HCT116 (cell line): Measurements from ENCODE around the gene HHATL. TPM values are rescaled to one million over a fixed set of nuclear protein-coding genes. Genes with fewer than 3 reads are reported as not detected.

Source experiments
- ATAC-seq: fragments of 200-7000 bp; cut with Tn5 transposase; 2 replicates; pipeline ENCODE4 v1.9.1; 2020; ENCODE audit warnings: mild to moderate bottlenecking, moderate library complexity
- BruUV-seq: library from RNA; stranded (reverse); fragments of 400-500 nt; replicated peaks from 2 replicates; lab custom pipeline; 2021; lab: Mats Ljungman, UMichigan
- CTCF ChIA-PET: fragments of 300-600 bp; sonication (Branson Sonifier 250); formaldehyde crosslinking; loops from one replicate; lab custom pipeline; 2021; ENCODE audit warnings: antibody characterized with exemption; lab: Charles Lee
- POLR2A ChIA-PET: fragments of 300-600, 350-600 bp; sonication (Branson Sonifier 250); formaldehyde crosslinking; loops from one replicate; lab custom pipeline; 2021; ENCODE audit warnings: antibody characterized with exemption; lab: Charles Lee
- RAD21 ChIA-PET, 2 experiments: fragments of 300-600 bp; sonication (Branson Sonifier 250); formaldehyde crosslinking; loops; one replicate each; lab custom pipeline; 2023; ENCODE audit warnings: low total read pairs in 2 of 2; ENCODE audit not compliant: uncharacterized antibody in 2 of 2, unreplicated experiment in 2 of 2, low non-redundant PET in 1 of 2; lab: Charles Lee
- DNase-seq: peaks from one replicate; pipeline ENCODE4 v3.0.0-alpha.2; 2010; ENCODE audit warnings: low read depth, low spot score
- H2AFZ ChIP-seq: fragments of 200-600 bp; shearing (Covaris generic), sonication (generic); 2 replicates; pipeline ENCODE4 v1.6.1; 2017; ENCODE audit warnings: low read depth, mixed run types, mixed read lengths, antibody characterized with exemption, low read length; ENCODE audit not compliant: poor library complexity, severe bottlenecking
- H3K27ac ChIP-seq: 2 replicates; pipeline ENCODE4 v1.5.1; 2012; ENCODE audit warnings: low read depth, low read length
- H3K27me3 ChIP-seq: fragments of 200-600 bp; sonication (generic); 2 replicates; pipeline ENCODE4 v1.6.1; 2016; ENCODE audit warnings: mixed run types, low read length, mixed read lengths; ENCODE audit not compliant: insufficient read depth
- H3K36me3 ChIP-seq, 2 experiments: fragments of 200-500 bp in 1 of 2; fragments of 200-600 bp in 1 of 2; sonication (Bioruptor generic) in 1 of 2; sonication (generic) in 1 of 2; 2 replicates each; pipeline versions ENCODE4 v1.5.1 to v1.6.1; 2014 to 2016; ENCODE audit warnings: low read length in 2 of 2, inconsistent platforms in 1 of 2, mixed read lengths in 1 of 2, mixed run types in 1 of 2; ENCODE audit not compliant: insufficient read depth in 2 of 2, control insufficient read depth in 1 of 2
- H3K4me1 ChIP-seq, 2 experiments: fragments of 200-600 bp in 1 of 2; sonication (generic) in 1 of 2; 2 replicates each; pipeline versions ENCODE4 v1.5.1 to v1.6.1; 2012 to 2017; ENCODE audit warnings: low read length in 2 of 2, inconsistent platforms in 1 of 2, mild to moderate bottlenecking in 1 of 2, mixed read lengths in 1 of 2, mixed run types in 1 of 2, moderate library complexity in 1 of 2; ENCODE audit not compliant: insufficient read depth in 2 of 2, control insufficient read depth in 1 of 2
- H3K4me2 ChIP-seq: fragments of 200-600 bp; sonication (generic); 2 replicates; pipeline ENCODE4 v1.6.1; 2017; ENCODE audit warnings: mixed run types, low read length, mixed read lengths
- H3K4me3 ChIP-seq, 2 experiments: fragments of 200-600 bp in 1 of 2; sonication (generic) in 1 of 2; replicated peaks in 1 of 2; 2 replicates each; pipeline ENCODE4 v1.5.1; 2011 to 2016; ENCODE audit warnings: low read length in 2 of 2, control low read depth in 1 of 2, low read depth in 1 of 2, mild to moderate bottlenecking in 1 of 2, mixed read lengths in 1 of 2, mixed run types in 1 of 2
- H3K79me2 ChIP-seq: fragments of 200-600 bp; sonication (generic); 2 replicates; pipeline ENCODE4 v1.6.1; 2017; ENCODE audit warnings: mild to moderate bottlenecking, mixed run types, low read length, moderate library complexity, mixed read lengths; ENCODE audit not compliant: insufficient read depth
- H3K9ac ChIP-seq: fragments of 200-600 bp; sonication (generic); 2 replicates; pipeline ENCODE4 v1.6.1; 2016; ENCODE audit warnings: low read length, mixed read lengths
- H3K9me2 ChIP-seq: fragments of 200-600 bp; sonication (generic), shearing (Covaris generic); 2 replicates; pipeline ENCODE4 v1.6.1; 2017; ENCODE audit warnings: mixed run types, mild to moderate bottlenecking, moderate library complexity; ENCODE audit not compliant: insufficient read depth
- H3K9me3 ChIP-seq, 2 experiments: fragments of 200-500 bp in 1 of 2; fragments of 200-600 bp in 1 of 2; sonication (Bioruptor generic) in 1 of 2; sonication (generic) in 1 of 2; 2 replicates each; pipeline ENCODE4 v1.6.1; 2014 to 2017; ENCODE audit warnings: low read length in 2 of 2, mixed read lengths in 2 of 2, inconsistent platforms in 1 of 2, low read depth in 1 of 2, mild to moderate bottlenecking in 1 of 2, mixed run types in 1 of 2, moderate library complexity in 1 of 2; ENCODE audit not compliant: control insufficient read depth in 1 of 2, insufficient read depth in 1 of 2
- H4K20me1 ChIP-seq: fragments of 200-600 bp; sonication (generic), shearing (Covaris generic); 2 replicates; pipeline ENCODE4 v1.6.1; 2017; ENCODE audit warnings: mixed run types, mild to moderate bottlenecking, moderate library complexity; ENCODE audit not compliant: insufficient read depth
- EZH2 ChIP-seq: fragments of 200-600 bp; sonication (generic); IDR thresholded peaks from 2 replicates; pipeline ENCODE4 v1.6.1; 2017; ENCODE audit warnings: antibody characterized with exemption, mixed run types
- EZH2phosphoT487 ChIP-seq: fragments of 200-600 bp; IDR thresholded peaks from 2 replicates; pipeline ENCODE4 v1.6.1; 2018; ENCODE audit warnings: antibody characterized with exemption, borderline replicate concordance
- POLR2AphosphoS5 ChIP-seq: IDR thresholded peaks from 2 replicates; pipeline ENCODE4 v1.6.1; 2011; ENCODE audit warnings: mild to moderate bottlenecking, low read depth, low read length, moderate library complexity
- SIN3A ChIP-seq: IDR thresholded peaks from 2 replicates; pipeline ENCODE4 v1.6.1; 2012; ENCODE audit warnings: low read depth
- TCF7L2 ChIP-seq: IDR thresholded peaks from 2 replicates; pipeline ENCODE4 v1.7.0; 2011; ENCODE audit warnings: borderline replicate concordance, inconsistent platforms; ENCODE audit not compliant: insufficient read depth, insufficient read length; ENCODE audit errors: extremely low read depth
- ZFX ChIP-seq: fragments of 450-650 bp; IDR thresholded peaks from 2 replicates; pipeline ENCODE4 v1.6.1; 2017
- ZNF274 ChIP-seq: fragments of 200-500 bp; sonication (Bioruptor generic); IDR thresholded peaks from 2 replicates; pipeline ENCODE4 v1.6.1; 2014; ENCODE audit warnings: mild to moderate bottlenecking, low read depth, low read length, inconsistent platforms
- intact Hi-C: fragments of 100-400 bp; cut with micrococcal nuclease; formaldehyde crosslinking; loops from 2 replicates; pipeline ENCODE4 v1.10.0; 2022
- total RNA-seq: library from RNA; stranded (reverse); gene quantifications from one replicate; pipeline ENCODE4 v1.2.1, GENCODE V29; 2021; ENCODE audit not compliant: unreplicated experiment
- TF ChIP-seq, protein P1 (sequence below): IDR thresholded peaks from 2 replicates; pipeline ENCODE4 v1.6.1; 2012; ENCODE audit warnings: low read depth
- TF ChIP-seq, protein P2 (sequence below): IDR thresholded peaks from 2 replicates; pipeline ENCODE4 v1.6.1; 2012
- TF ChIP-seq, protein P3 (sequence below): IDR thresholded peaks from 2 replicates; pipeline ENCODE4 v1.6.1; 2012
- TF ChIP-seq, protein P4 (sequence below): IDR thresholded peaks from 2 replicates; pipeline ENCODE4 v1.6.1; 2011; ENCODE audit warnings: mild to moderate bottlenecking, low read length, moderate library complexity; ENCODE audit not compliant: insufficient replicate concordance; ENCODE audit errors: extremely low read depth

HHATL gene
- total RNA-seq, 1 experiment from 2014 or later: 0.52 TPM

DNA sequence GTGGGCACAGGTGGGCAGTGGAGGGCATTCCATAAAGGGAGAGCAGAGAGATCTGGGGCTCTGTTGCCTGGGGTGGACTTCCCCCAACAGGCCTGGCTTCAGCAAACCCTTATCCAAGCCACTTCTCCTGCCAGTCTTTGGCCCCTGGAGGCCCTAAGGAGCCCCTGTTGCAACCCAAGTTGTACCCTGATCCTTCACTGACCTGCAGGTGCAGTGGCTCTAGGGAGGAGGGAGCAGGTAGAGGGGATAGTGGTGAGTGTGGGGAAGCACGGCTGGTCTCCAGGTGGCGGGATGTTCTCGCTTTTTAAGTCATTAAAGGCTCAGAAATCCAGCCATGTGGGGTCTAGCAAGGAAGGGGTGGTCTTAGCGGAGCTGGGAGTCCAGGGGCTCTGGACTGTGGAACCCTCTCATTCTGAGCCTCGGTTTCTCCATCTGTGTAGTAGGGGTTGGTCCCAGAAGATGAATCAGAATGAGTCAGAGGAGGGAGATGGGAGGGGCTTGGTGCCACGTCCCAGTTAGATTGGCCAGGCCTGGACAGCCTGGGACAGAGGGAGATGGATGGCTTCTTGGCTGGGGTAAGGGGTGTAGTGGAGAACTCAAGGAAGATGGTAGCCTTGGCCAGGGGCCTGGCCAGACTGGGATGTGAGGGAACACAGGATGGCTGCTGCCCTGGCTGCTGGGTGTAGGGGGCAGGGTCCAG, 46.5 kb downstream of the HHATL start:
- ATAC-seq (no peak), DNase-seq (no peak)
- Histone ChIP-seq H3K4me3 (no peak overlapping the region), H3K27me3 (no peaks in the 10 kb centered on the region), H3K36me3 (no peaks in the 10 kb centered on the region), H3K9ac (peak overlapping the region; percentile 86; the same call in 1 of the 2 replicates), H3K4me2 (peak overlapping the region; percentile 99), H3K27ac (peak overlapping the region; percentile 84; the same call in 1 of the 2 replicates), H3K9me2 (no peaks in the 10 kb centered on the region), H2AFZ (no peak overlapping the region), H3K79me2 (peaks cover 16% of the 10 kb centered on the region; the same call in 1 of the 2 replicates), H4K20me1 (no peaks in the 10 kb centered on the region), H3K4me1 (peaks cover 37 to 52% of the 10 kb centered on the region in 2 experiments), H3K9me3 (no peaks in the 10 kb centered on the region)
- no TSS peak for BruUV-seq
- TF ChIP-seq, protein P1, sequence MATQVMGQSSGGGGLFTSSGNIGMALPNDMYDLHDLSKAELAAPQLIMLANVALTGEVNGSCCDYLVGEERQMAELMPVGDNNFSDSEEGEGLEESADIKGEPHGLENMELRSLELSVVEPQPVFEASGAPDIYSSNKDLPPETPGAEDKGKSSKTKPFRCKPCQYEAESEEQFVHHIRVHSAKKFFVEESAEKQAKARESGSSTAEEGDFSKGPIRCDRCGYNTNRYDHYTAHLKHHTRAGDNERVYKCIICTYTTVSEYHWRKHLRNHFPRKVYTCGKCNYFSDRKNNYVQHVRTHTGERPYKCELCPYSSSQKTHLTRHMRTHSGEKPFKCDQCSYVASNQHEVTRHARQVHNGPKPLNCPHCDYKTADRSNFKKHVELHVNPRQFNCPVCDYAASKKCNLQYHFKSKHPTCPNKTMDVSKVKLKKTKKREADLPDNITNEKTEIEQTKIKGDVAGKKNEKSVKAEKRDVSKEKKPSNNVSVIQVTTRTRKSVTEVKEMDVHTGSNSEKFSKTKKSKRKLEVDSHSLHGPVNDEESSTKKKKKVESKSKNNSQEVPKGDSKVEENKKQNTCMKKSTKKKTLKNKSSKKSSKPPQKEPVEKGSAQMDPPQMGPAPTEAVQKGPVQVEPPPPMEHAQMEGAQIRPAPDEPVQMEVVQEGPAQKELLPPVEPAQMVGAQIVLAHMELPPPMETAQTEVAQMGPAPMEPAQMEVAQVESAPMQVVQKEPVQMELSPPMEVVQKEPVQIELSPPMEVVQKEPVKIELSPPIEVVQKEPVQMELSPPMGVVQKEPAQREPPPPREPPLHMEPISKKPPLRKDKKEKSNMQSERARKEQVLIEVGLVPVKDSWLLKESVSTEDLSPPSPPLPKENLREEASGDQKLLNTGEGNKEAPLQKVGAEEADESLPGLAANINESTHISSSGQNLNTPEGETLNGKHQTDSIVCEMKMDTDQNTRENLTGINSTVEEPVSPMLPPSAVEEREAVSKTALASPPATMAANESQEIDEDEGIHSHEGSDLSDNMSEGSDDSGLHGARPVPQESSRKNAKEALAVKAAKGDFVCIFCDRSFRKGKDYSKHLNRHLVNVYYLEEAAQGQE: no peak
- no peak for TF ChIP-seq EZH2phosphoT487
- TF ChIP-seq POLR2AphosphoS5: no peak
- no peak for TF ChIP-seq SIN3A
- TF ChIP-seq EZH2: no peak
- TF ChIP-seq ZNF274: no peak
- TF ChIP-seq, protein P2, sequence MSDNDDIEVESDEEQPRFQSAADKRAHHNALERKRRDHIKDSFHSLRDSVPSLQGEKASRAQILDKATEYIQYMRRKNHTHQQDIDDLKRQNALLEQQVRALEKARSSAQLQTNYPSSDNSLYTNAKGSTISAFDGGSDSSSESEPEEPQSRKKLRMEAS: no peak
- no peak for TF ChIP-seq ZFX
- TF ChIP-seq, protein P3, sequence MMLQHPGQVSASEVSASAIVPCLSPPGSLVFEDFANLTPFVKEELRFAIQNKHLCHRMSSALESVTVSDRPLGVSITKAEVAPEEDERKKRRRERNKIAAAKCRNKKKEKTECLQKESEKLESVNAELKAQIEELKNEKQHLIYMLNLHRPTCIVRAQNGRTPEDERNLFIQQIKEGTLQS: no peak
- no peak for TF ChIP-seq TCF7L2
- TF ChIP-seq, protein P4, sequence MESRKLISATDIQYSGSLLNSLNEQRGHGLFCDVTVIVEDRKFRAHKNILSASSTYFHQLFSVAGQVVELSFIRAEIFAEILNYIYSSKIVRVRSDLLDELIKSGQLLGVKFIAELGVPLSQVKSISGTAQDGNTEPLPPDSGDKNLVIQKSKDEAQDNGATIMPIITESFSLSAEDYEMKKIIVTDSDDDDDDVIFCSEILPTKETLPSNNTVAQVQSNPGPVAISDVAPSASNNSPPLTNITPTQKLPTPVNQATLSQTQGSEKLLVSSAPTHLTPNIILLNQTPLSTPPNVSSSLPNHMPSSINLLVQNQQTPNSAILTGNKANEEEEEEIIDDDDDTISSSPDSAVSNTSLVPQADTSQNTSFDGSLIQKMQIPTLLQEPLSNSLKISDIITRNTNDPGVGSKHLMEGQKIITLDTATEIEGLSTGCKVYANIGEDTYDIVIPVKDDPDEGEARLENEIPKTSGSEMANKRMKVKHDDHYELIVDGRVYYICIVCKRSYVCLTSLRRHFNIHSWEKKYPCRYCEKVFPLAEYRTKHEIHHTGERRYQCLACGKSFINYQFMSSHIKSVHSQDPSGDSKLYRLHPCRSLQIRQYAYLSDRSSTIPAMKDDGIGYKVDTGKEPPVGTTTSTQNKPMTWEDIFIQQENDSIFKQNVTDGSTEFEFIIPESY: no peak
- intact Hi-C loops: no loop called here
- CTCF ChIA-PET: interaction anchor here (1.1 kb wide), 1 partner anchor 90 kb away, joined by 4 read pairs; no protein-coding TSS in a partner anchor
- RAD21 ChIA-PET: no interaction called here
- POLR2A ChIA-PET: no interaction called here
